K562 (cell line): ENCODE measurements around the gene COL26A1. TPM values are rescaled to one million over a fixed set of nuclear protein-coding genes. Genes with fewer than 3 reads are reported as not detected.

Source experiments
- ATAC-seq: fragments of 200-7000 bp; cut with Tn5 transposase; 3 replicates; pipeline ENCODE4 v1.9.1; 2020; ENCODE audit warnings: moderate library complexity
- BruUV-seq: library from RNA; stranded (reverse); fragments of 400-500 nt; replicated peaks from 2 replicates; lab custom pipeline; 2021; lab: Mats Ljungman, UMichigan
- CTCF ChIA-PET: fragments of 300-600 bp; formaldehyde crosslinking; extraction: SDS; loops from one replicate; lab custom pipeline; 2021; ENCODE audit warnings: low intra/inter-chr PET ratio; lab: Yijun Ruan, JAX
- POLR2A ChIA-PET: fragments of 300-600, 350-650 bp; sonication (Branson Sonifier 250); formaldehyde crosslinking; extraction: SDS; loops from one replicate; lab custom pipeline; 2021; ENCODE audit warnings: antibody characterized with exemption, inconsistent platforms; lab: Yijun Ruan, JAX
- DNase-seq, 4 experiments: peaks; one replicate each; pipeline versions ENCODE4 v3.0.0 to v3.0.0-alpha.2; 2011 to 2018; ENCODE audit warnings: low spot score in 3 of 4, mixed read lengths in 3 of 4; ENCODE audit errors: extremely low read depth in 1 of 4
- FAIRE-seq: peaks from 2 replicates; lab custom pipeline; 2011; peaks lifted over from hg19 to GRCh38; lab: Jason Lieb, UNC
- H2AFZ ChIP-seq: 2 replicates; pipeline ENCODE4 v1.6.0; 2011; ENCODE audit warnings: low read depth, low read length, control low read depth, inconsistent platforms
- H3K27ac ChIP-seq: fragments of 200-600 bp; 3 replicates; pipeline ENCODE4 v1.8.0; 2011; ENCODE audit warnings: low read depth, mild to moderate bottlenecking, control low read depth, inconsistent platforms, low read length, moderate library complexity, mixed read lengths; ENCODE audit errors: extremely low read depth
- H3K27me3 ChIP-seq, 2 experiments: fragments of 300-600 bp in 1 of 2; 2 replicates in 1 of 2; 3 replicates in 1 of 2; pipeline versions ENCODE4 v1.6.0 to v1.8.0; 2011; ENCODE audit warnings: inconsistent platforms in 2 of 2, low read length in 2 of 2, mild to moderate bottlenecking in 1 of 2, mixed read lengths in 1 of 2, moderate library complexity in 1 of 2; ENCODE audit not compliant: control insufficient read depth in 2 of 2, insufficient read depth in 2 of 2
- H3K36me3 ChIP-seq: fragments of 300-600 bp; 3 replicates; pipeline ENCODE4 v1.8.0; 2011; ENCODE audit warnings: mild to moderate bottlenecking, low read length, inconsistent platforms; ENCODE audit not compliant: control insufficient read depth, insufficient read depth
- H3K4me1 ChIP-seq, 2 experiments: fragments of 200-600 bp in 1 of 2; replicated peaks in 1 of 2; 2 replicates in 1 of 2; 3 replicates in 1 of 2; pipeline versions ENCODE4 v1.5.1 to v1.8.0; 2011; ENCODE audit warnings: inconsistent platforms in 2 of 2, low read length in 2 of 2, mild to moderate bottlenecking in 1 of 2, mixed read lengths in 1 of 2, moderate library complexity in 1 of 2; ENCODE audit not compliant: control insufficient read depth in 2 of 2, insufficient read depth in 2 of 2
- H3K4me2 ChIP-seq: 2 replicates; pipeline ENCODE4 v1.6.1; 2011; ENCODE audit warnings: low read length, control low read depth, inconsistent platforms, mixed read lengths; ENCODE audit not compliant: insufficient read depth
- H3K4me3 ChIP-seq: fragments of 200-600 bp; sonication (generic), shearing (Covaris generic); 2 replicates; pipeline ENCODE4 v1.5.1; 2016; ENCODE audit warnings: control low read depth, inconsistent platforms
- H3K79me2 ChIP-seq: fragments of 200-600 bp; 3 replicates; pipeline ENCODE4 v1.8.0; 2011; ENCODE audit warnings: low read length, inconsistent platforms; ENCODE audit not compliant: control insufficient read depth, insufficient read depth
- H3K9ac ChIP-seq, 2 experiments: 2 replicates each; pipeline versions ENCODE4 v1.6.0 to v1.6.1; 2011; ENCODE audit warnings: low read depth in 2 of 2, low read length in 2 of 2, control low read depth in 1 of 2, inconsistent platforms in 1 of 2, mild to moderate bottlenecking in 1 of 2, mixed read lengths in 1 of 2; ENCODE audit not compliant: insufficient read depth in 1 of 2
- H3K9me1 ChIP-seq: one replicate; pipeline ENCODE4 v1.6.0; 2011; ENCODE audit warnings: inconsistent platforms, mild to moderate bottlenecking, low read length, moderate library complexity; ENCODE audit not compliant: control insufficient read depth, insufficient read depth
- H3K9me3 ChIP-seq: replicated peaks from 2 replicates; pipeline ENCODE4 v1.5.1; 2011; ENCODE audit warnings: low read depth, low read length, inconsistent platforms; ENCODE audit not compliant: control insufficient read depth, insufficient read depth
- H4K20me1 ChIP-seq: replicated peaks from 2 replicates; pipeline ENCODE4 v1.6.1; 2011; ENCODE audit warnings: low read length, inconsistent platforms, mixed read lengths; ENCODE audit not compliant: control insufficient read depth, insufficient read depth
- NUFIP1 ChIP-seq: fragments of 450-650 bp; IDR thresholded peaks from 2 replicates; pipeline ENCODE4 v1.6.1; 2018; ENCODE audit not compliant: partially characterized antibody
- ZFP1 ChIP-seq: fragments of 450-650 bp; formaldehyde crosslinking; IDR thresholded peaks from 2 replicates; pipeline ENCODE4 v1.4.0; 2020; ENCODE audit warnings: mild to moderate bottlenecking, mixed read lengths
- ZNF263 ChIP-seq: sonication (generic); formaldehyde crosslinking; IDR thresholded peaks from 2 replicates; pipeline ENCODE4 v1.8.0; 2022; ENCODE audit warnings: mild to moderate bottlenecking, missing genetic modification reagents, borderline replicate concordance
- ZNF77 ChIP-seq: fragments of 250-450 bp; sonication (Bioruptor Pico); IDR thresholded peaks from 2 replicates; pipeline ENCODE4 v1.5.0; 2020
- WGBS: fragments of 100-300 bp; shearing (Covaris generic); methylation state at CpG from one replicate; pipeline ENCODE4 v1.1.6; 2016; ENCODE audit warnings: low coverage, mixed read lengths; ENCODE audit not compliant: insufficient coverage; ENCODE audit errors: missing lambda C conversion rate; 5-methylcytosine and 5-hydroxymethylcytosine counted together
- in situ Hi-C: fragments of 300-500 bp; cut with MboI; formaldehyde crosslinking; loops from 4 replicates; pipeline ENCODE4 v1.15.0; 2018; ENCODE audit warnings: inconsistent platforms, mixed read lengths
- intact Hi-C: fragments of 100-400 bp; cut with micrococcal nuclease; formaldehyde crosslinking; loops from 2 replicates; pipeline ENCODE4 v1.14.2; 2022
- polyA plus RNA-seq, 8 experiments: library from polyadenylated mRNA; depleted of rRNA in 4 of 8; stranded (reverse) in 5 of 8; unstranded in 3 of 8; fragments of >200 nt; fragmentation: Nextera tagmentation in 2 of 8; fragmentation: Illumina TruSeq in 1 of 8; extraction: Ambion mirVana in 2 of 8; extraction: Trizol in 1 of 8; gene quantifications; 2 replicates each; pipeline versions ENCODE4 v1.2.1 to v1.2.3, GENCODE V29; 2011 to 2014; ENCODE audit warnings: inconsistent platforms in 1 of 8, missing spikeins in 1 of 8
- total RNA-seq, 7 experiments: library from RNA; depleted of rRNA in 6 of 7; stranded (reverse); fragments of >200 nt in 6 of 7; fragmentation: Illumina TruSeq in 2 of 7; extraction: Trizol in 2 of 7; gene quantifications; 2 replicates each; pipeline versions ENCODE4 v1.2.1 to v1.2.3, GENCODE V29; 2011 to 2021; ENCODE audit warnings: low replicate concordance in 1 of 7
- TF ChIP-seq, protein P1 (sequence below), 2 experiments: IDR thresholded peaks; 2 replicates each; pipeline ENCODE4 v1.6.1; 2012; ENCODE audit warnings: improper control_type of control experiment in 2 of 2, low read depth in 2 of 2, low read length in 2 of 2, borderline replicate concordance in 1 of 2
- TF ChIP-seq, protein P2 (sequence below): IDR thresholded peaks from 2 replicates; pipeline ENCODE4 v1.6.1; 2016; ENCODE audit warnings: missing genetic modification characterization, missing compliant biosample characterization
- TF ChIP-seq, protein P3 (sequence below): sonication (generic); formaldehyde crosslinking; IDR thresholded peaks from 2 replicates; pipeline ENCODE4 v1.5.0; 2020; ENCODE audit warnings: missing genetic modification reagents

Gene COL26A1
- total and polyA plus RNA-seq, 9 of the 15 experiments (the other 6 are each of a cell fraction or from before 2014, with no cell fraction given) = 0.04 to 0.39 (median 0.07) TPM; not detected in 5

DNA sequence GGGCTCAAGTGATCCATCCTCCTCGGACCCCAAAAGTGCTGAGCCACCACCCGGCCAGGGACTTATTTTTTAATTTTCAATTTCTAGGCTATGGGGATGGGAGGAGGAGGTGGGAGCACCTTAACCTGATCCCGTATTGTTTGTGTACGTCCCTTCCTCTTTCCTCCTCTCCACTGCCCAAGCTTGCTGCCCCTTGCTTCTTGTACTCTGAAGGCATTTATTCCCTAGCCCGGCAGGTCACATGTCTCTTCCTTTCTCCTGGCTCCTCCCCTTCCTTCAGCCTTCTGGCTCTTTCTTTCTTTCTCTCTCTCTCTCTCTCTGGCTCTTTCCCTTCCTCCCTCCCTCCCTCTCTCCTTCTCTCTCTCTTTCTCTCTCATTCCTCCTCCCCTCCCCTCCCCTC, 56.0 kb downstream of the COL26A1 start:
- intact Hi-C loops (loop anchor here (10.0 kb wide), 1 partner anchor 54 kb away; the partner anchor contains the start of gene COL26A1), in situ Hi-C loops (no loop called here)
- ChIA-PET POLR2A (interaction anchor here (0.6 kb wide), 1 partner anchor 19 kb away, joined by 3 read pairs; no protein-coding TSS in a partner anchor), CTCF (no interaction called here)
- DNase-seq = no peak
- FAIRE-seq = no peak
- H3K4me2 ChIP-seq = no peak overlapping the region
- no peak overlapping the region for H3K4me3 ChIP-seq
- H2AFZ ChIP-seq = no peak overlapping the region
- H3K27me3 ChIP-seq = peaks cover 23 to 57% of the 10 kb centered on the region in 2 experiments
- no TSS peak for BruUV-seq
- H3K36me3 ChIP-seq = no peaks in the 10 kb centered on the region
- TF ChIP-seq, protein P1, sequence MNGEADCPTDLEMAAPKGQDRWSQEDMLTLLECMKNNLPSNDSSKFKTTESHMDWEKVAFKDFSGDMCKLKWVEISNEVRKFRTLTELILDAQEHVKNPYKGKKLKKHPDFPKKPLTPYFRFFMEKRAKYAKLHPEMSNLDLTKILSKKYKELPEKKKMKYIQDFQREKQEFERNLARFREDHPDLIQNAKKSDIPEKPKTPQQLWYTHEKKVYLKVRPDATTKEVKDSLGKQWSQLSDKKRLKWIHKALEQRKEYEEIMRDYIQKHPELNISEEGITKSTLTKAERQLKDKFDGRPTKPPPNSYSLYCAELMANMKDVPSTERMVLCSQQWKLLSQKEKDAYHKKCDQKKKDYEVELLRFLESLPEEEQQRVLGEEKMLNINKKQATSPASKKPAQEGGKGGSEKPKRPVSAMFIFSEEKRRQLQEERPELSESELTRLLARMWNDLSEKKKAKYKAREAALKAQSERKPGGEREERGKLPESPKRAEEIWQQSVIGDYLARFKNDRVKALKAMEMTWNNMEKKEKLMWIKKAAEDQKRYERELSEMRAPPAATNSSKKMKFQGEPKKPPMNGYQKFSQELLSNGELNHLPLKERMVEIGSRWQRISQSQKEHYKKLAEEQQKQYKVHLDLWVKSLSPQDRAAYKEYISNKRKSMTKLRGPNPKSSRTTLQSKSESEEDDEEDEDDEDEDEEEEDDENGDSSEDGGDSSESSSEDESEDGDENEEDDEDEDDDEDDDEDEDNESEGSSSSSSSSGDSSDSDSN (IDR thresholded peaks at IDR 0.05; ENCODE audit: borderline replicate concordance in 1 of 2, low read depth in 2 of 2, low read length in 2 of 2) = no peak
- TF ChIP-seq ZFP1 (CRISPR knock-in tag) (no peak), ZNF77 (CRISPR knock-in tag) (no peak), NUFIP1 (no peak), ZNF263 (peak; percentile 52; the same call in 1 of the 2 replicates)
- TF ChIP-seq, protein P2, sequence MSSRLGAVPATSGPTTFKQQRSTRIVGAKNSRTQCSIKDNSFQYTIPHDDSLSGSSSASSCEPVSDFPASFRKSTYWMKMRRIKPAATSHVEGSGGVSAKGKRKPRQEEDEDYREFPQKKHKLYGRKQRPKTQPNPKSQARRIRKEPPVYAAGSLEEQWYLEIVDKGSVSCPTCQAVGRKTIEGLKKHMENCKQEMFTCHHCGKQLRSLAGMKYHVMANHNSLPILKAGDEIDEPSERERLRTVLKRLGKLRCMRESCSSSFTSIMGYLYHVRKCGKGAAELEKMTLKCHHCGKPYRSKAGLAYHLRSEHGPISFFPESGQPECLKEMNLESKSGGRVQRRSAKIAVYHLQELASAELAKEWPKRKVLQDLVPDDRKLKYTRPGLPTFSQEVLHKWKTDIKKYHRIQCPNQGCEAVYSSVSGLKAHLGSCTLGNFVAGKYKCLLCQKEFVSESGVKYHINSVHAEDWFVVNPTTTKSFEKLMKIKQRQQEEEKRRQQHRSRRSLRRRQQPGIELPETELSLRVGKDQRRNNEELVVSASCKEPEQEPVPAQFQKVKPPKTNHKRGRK (tag) = peak; percentile 55; the same call in 1 of the 2 replicates
- TF ChIP-seq, protein P3, sequence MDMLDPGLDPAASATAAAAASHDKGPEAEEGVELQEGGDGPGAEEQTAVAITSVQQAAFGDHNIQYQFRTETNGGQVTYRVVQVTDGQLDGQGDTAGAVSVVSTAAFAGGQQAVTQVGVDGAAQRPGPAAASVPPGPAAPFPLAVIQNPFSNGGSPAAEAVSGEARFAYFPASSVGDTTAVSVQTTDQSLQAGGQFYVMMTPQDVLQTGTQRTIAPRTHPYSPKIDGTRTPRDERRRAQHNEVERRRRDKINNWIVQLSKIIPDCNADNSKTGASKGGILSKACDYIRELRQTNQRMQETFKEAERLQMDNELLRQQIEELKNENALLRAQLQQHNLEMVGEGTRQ (CRISPR knock-in tag) = peak; percentile 14; the same call in 1 of the 2 replicates
- 6% methylated on average over 4 of the region's 5 CpGs for WGBS
- no peak for ATAC-seq
- H3K4me1 ChIP-seq = peaks cover 0 to 7% of the 10 kb centered on the region in 2 experiments; a peak in 2 of 5 replicates
- no peaks in the 10 kb centered on the region for H3K79me2 ChIP-seq
- H3K9me3 ChIP-seq = no peaks in the 10 kb centered on the region
- no peaks in the 10 kb centered on the region for H3K9me1 ChIP-seq
- 0 out of 2 replicates have a peak, but pooled peaks cover 4% of the 10 kb centered on the region for H4K20me1 ChIP-seq
- H3K27ac ChIP-seq = no peak overlapping the region
- no peak overlapping the region for H3K9ac ChIP-seq
